Cardiac fibroblast (primary cell): Measurements from ENCODE around the gene STS.
A peak's percentile ranks its signal among the peaks of the same experiment; 100 is the strongest.

ENCODE experiments used
- DNase-seq, 2 donors: peaks; one replicate each; pipeline versions ENCODE4 v3.0.0 to v3.0.0-alpha.2; 2010; ENCODE audit warnings: low read depth in 2 of 2
- H3K4me3 ChIP-seq, 2 donors: replicated peaks in 1 of 2; 1 replicate in 1 of 2; 2 replicates in 1 of 2; pipeline ENCODE4 v1.5.1; 2011; ENCODE audit warnings: low read depth in 2 of 2, low read length in 2 of 2, mild to moderate bottlenecking in 2 of 2, moderate library complexity in 1 of 2
- CTCF ChIP-seq: IDR thresholded peaks from one replicate; pipeline ENCODE4 v1.5.1; 2011; ENCODE audit warnings: low read depth, mild to moderate bottlenecking, low read length, inconsistent platforms

The STS gene

GRCh38 chrX:7155163-7155562, 7.7 kb downstream of the STS start:
- no peak for DNase-seq
- no peak overlapping the region for H3K4me3 ChIP-seq
- TF ChIP-seq CTCF = no peak

- no peak for DNase-seq
- TF ChIP-seq CTCF = no peak
- no peak overlapping the region for H3K4me3 ChIP-seq
Measured at GRCh38 chrX:7156879-7157278, 9.4 kb downstream of the STS start.

GRCh38 chrX:7158468-7158990, 11.0 kb downstream of the STS start:
- no peak for DNase-seq
- H3K4me3 ChIP-seq = no peak overlapping the region
- no peak for TF ChIP-seq CTCF

- H3K4me3 ChIP-seq = no peak overlapping the region
- peak in 1 of 2 donors; percentile 37 for DNase-seq
- no peak for TF ChIP-seq CTCF
Measured at GRCh38 chrX:7159149-7159861, 11.8 kb downstream of the STS start.

- no peak for TF ChIP-seq CTCF
- no peak for DNase-seq
- no peak overlapping the region for H3K4me3 ChIP-seq
Measured at GRCh38 chrX:7163146-7163677, 15.7 kb downstream of the STS start.

GRCh38 chrX:7164174-7164573, 16.7 kb downstream of the STS start:
- no peak for DNase-seq
- TF ChIP-seq CTCF = no peak
- no peak overlapping the region for H3K4me3 ChIP-seq
